Daoy (cell line): Measurements from ENCODE around the gene SDHAF2. TPM values are rescaled to one million over a fixed set of nuclear protein-coding genes. Genes with fewer than 3 reads are reported as not detected.
A peak's percentile ranks its signal among the peaks of the same experiment; 100 is the strongest.
"Not testable (repeated sequence)": the region's sequence is repeated elsewhere in the genome, so short reads cannot be mapped to it uniquely, and the experiment has no call there.

Source experiments
- DNase-seq: peaks from one replicate; pipeline ENCODE4 v3.0.0-alpha.2; 2015; ENCODE audit warnings: low read depth
- total RNA-seq: library from RNA; depleted of rRNA; stranded (reverse); fragments of >200 nt; shearing (Covaris generic); gene quantifications from 2 replicates; pipeline ENCODE4 v1.2.3, GENCODE V29; 2014

SDHAF2 gene
- total RNA-seq, 1 experiment from 2014 or later: 61.0 TPM

- DNase-seq: no peak
These were observed 4.4 kb upstream of the SDHAF2 start for GRCh38 chr11:61425367-61426131.

- DNase-seq: peak; percentile 75
These were observed 606 bp upstream of the SDHAF2 start for GRCh38 chr11:61429346-61429690.

GRCh38 chr11:61430839-61431238 lies 915 bp downstream of the SDHAF2 start:
- not testable (repeated sequence) for DNase-seq

DNA sequence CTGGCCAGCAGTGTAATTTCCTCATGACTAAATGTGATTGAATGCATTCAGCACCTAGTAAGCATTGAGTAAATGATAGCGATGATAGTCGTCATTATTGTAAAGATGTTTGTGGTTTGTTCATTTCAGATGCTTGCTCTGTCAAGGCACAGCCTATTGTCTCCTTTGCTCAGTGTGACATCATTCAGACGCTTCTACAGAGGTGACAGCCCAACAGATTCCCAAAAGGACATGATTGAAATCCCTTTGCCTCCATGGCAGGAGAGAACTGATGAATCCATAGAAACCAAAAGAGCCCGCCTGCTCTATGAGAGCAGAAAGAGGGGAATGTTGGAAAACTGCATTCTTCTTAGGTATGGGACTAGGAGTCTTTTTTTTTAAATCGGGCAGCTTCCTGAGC lies 7.6 kb downstream of the SDHAF2 start:
- no peak for DNase-seq

DNA sequence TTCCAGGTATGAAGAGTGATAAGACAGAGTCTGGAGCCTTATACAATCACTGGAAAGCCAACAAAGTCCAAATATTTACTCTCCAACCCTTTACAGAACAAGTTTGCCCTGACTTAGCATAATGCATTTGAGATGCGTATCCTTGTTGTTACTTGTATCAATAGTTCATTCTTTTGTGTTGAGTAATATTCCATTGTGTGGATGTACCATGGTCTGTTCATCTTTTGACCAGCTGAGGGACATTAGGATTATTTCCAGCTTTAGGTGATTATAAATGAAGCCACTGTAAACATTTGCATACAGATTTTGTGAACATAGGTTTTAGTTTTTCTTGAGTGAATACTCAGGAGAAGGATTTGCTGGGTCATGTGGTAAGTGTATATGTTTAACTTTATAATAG lies 9.7 kb downstream of the SDHAF2 start:
- DNase-seq: no peak

GRCh38 chr11:61442616-61443015 lies 12.7 kb downstream of the SDHAF2 start:
- DNase-seq: no peak

GRCh38 chr11:61445516-61445915 lies 15.6 kb downstream of the SDHAF2 start:
- DNase-seq: no peak

DNA sequence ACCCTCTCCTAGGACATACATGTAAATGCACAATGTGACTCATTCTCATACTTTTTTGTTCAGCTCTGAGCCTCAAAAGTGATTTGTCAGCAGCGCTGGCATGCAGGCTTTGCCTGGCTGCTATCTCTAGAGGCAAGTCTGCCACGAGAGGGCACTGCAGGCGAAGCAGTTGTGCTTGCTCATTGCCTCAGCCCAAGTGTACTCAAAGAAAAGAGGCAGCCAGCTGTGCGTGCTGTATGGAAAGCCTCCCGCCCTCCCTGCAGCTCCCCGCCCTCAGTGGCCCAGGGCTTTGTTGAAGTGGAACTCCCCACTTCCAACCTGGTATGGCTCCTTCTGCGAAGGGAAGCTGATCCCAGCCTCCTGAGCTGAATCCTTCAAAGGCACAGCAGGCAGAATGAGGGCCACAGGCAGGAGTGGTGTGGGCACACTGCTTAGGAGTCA lies 16.3 kb downstream of the SDHAF2 start:
- DNase-seq: peak; percentile 90

DNA sequence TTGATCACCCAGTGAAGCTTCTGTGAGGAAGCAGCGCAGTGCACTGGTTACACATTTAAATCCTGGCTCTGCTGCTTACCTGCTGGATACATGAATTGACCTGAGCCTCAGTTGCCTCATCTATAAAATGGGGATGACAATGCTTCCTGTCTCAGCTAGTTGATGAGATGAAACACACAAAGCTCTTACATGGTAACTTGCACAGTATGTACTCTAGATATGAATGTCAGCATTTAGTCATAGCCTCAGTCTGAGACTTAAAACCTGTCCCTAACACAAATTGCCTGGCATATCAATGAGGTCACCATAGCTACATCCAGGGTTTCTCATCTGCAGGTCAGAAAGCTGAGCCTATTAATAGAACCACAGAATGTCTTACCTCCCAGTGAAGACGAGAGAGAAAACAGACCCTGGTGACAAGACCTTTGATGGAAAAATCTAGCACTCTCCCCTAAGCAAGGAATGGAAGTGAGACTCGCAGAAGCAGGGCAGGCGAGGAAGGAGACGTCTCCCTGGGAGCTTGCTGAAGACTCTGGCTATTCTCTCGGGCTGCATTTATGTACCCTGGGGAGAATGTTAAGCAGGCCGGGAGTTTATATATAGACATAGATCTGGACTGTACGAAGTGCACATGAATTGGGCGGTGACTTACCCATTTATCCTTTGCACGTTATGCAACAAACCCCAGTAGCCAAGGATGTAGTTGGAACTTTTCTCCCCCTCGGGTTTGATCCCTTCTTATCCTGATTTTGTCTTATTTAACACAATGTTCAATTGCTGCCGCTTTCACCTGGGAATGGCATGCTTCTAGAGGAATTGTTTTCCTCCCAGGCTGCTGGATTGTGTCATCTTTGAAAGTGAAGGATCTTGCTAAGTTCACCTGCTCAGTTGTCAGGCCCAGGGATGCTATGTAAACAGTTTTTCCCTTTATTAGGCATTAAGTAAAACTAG lies 18.0 kb downstream of the SDHAF2 start:
- no peak for DNase-seq

DNA sequence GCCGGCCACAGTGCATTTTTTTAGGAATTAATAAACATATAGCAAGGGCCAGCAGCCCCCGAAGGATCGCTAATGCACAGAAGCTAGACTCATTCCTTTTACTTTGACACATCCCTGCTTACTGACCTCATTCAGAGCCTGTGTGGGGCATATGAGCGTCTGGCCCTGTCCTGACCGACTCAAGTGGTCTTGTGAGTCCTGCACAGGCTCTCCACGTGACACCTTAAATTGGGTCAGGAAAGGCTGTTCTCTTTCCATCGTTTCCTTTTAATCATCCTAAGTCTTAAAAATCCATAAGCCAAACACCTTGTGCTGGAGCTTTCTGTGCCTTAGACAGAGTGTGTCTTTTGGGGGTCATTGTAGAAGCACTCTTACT lies 18.6 kb downstream of the SDHAF2 start:
- no peak for DNase-seq

- DNase-seq: no peak
These were observed 22.9 kb downstream of the SDHAF2 start for GRCh38 chr11:61452825-61453224.

DNA sequence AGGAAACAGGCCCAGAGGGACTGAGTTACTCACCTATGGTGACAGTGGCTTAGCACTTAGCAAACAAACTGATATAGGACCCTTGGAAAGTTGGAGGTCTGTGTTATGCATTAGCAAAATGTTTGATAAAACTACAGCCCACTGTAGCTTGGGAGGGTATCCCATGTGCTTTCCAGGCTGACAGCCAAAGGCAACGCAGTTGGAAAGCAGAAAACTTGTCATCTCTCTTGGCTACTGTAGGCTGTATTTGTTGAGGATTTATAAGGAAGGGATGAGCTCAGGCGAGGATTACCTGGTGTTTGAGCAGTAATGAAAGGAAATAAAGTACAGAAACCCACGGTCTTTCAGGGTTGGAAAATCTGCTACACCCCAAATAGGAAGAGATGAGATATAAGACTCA lies 23.8 kb downstream of the SDHAF2 start:
- no peak for DNase-seq

DNA sequence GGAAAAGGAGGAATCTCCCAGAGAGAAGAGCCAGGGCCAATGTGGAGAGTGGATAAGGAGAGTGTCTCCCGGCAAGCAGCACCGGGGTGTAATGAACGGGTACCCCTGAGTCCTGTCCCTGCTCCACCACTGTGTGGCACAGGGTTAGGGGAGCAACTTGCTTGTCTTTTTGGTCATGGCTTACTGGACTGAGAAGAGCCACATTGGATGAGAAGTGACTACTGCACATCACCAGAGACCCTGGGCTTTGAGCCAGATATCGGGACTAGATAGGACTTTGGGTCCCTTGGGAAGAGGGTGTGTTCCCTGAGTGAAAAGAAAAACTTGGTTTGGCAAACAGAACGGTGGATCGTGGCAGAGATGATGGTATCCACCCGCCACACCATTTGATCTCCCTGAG lies 24.6 kb downstream of the SDHAF2 start:
- no peak for DNase-seq

- no peak for DNase-seq
These were observed 30.6 kb downstream of the SDHAF2 start for GRCh38 chr11:61460474-61460881.

GRCh38 chr11:61460986-61461385 lies 31.1 kb downstream of the SDHAF2 start:
- DNase-seq: no peak

GRCh38 chr11:61467602-61468001 lies 37.7 kb downstream of the SDHAF2 start:
- DNase-seq: not testable (repeated sequence)

DNA sequence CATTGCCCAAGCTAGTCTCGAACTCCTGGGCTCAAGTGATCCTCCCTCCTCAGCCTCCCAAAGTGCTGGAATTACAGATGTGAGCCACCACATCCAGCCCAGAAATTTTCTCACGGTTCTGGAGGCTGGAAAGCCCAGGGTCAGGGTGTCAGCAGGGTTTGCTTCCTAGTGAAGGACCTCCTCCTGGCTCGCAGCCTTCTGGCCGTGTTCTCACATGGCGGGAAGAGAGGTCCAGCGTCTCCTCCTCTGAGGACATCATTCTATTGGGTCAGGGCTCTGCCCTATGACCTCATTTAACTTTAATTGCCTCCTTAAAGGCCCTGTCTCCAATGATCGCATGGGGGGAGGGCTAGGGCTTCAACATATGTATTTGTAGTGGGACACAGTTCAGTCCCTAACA lies 38.1 kb downstream of the SDHAF2 start:
- no peak for DNase-seq

DNA sequence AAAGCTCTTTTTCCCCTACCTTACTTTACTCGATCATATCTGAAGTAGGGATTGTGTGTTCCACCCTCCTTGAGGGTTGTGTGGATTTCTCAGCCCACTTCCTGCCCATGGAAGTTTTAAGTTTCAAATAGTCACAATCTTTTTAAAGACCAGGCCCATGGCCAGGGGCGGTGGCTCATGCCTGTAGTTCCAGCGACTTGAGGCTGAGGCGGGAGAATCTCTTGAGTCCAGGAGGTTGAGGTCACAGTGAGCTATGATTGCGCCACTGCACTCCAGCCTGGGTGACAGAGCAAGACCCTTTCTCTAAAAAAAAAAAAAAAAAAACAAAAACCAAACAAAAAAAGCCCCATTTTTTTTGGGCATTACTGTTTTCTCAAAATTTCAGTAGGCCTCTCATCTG lies 42.4 kb downstream of the SDHAF2 start:
- DNase-seq: no peak

GRCh38 chr11:61472868-61473267 lies 42.9 kb downstream of the SDHAF2 start:
- DNase-seq: no peak

DNA sequence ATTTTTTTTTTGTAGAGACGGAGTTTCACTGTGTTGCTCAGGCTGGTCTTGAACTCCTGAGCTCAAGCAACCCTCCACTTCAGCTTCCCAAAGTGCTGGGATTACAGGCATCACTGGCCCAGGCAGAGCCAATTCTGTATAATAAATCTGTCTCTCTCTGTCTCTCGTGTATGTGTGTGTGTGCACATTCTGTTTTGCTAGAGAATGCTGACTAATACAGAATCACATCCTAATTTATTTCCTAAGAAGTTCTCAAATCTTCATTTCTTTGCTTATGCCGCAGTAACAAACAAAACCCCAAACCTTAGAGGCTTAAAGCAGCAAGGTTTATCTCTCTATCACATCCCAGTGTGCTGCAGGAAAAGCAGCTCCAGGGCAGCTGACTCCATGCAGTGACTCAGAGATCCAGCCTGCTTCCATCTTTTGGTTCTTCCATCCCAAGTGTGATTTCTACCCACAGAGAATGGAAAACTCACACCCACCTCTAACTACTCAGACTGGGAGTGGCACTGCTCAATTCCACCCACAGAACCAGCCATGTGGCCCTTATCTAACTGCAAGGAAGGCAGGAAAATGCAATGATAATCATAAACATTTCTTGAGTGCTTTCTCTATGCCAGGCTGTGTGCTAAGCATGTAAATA lies 43.6 kb downstream of the SDHAF2 start:
- no peak for DNase-seq

- no peak for DNase-seq
These were observed 44.2 kb downstream of the SDHAF2 start for GRCh38 chr11:61474013-61474643.

- no peak for DNase-seq
These were observed 45.5 kb downstream of the SDHAF2 start for GRCh38 chr11:61475433-61475832.
